Measurements from ENCODE around the gene LIN7A.

LIN7A gene

DNA sequence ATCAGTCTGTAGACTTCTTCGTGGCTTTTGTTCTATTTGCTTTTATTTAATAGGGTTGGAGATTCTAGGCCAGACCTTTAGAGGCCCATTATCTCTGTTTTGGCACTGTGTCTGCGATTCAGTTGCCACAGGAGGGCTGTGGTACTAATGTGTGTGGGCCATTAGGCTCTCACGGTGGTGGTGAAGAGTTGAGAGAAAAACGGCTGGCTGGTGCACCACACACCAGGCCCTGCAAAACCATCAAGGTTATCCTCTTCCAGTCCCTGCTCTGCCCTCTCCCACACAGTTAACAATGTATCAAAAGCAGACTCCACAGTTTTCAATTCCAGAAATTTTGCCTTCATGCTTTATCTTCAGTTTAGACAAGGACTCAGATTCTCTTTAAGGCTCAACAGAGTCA lies 123.3 kb downstream of the LIN7A start:
- no peaks in the 10 kb centered on the region for H3K4me1 ChIP-seq (ENCODE audit: insufficient read depth, low read length, severe bottlenecking)
- no peaks in the 10 kb centered on the region for H3K79me2 ChIP-seq (ENCODE audit: insufficient read depth, low read length)
- H4K20me1 ChIP-seq (ENCODE audit: insufficient read depth, low read length) = no peaks in the 10 kb centered on the region
- TF ChIP-seq, protein P1, sequence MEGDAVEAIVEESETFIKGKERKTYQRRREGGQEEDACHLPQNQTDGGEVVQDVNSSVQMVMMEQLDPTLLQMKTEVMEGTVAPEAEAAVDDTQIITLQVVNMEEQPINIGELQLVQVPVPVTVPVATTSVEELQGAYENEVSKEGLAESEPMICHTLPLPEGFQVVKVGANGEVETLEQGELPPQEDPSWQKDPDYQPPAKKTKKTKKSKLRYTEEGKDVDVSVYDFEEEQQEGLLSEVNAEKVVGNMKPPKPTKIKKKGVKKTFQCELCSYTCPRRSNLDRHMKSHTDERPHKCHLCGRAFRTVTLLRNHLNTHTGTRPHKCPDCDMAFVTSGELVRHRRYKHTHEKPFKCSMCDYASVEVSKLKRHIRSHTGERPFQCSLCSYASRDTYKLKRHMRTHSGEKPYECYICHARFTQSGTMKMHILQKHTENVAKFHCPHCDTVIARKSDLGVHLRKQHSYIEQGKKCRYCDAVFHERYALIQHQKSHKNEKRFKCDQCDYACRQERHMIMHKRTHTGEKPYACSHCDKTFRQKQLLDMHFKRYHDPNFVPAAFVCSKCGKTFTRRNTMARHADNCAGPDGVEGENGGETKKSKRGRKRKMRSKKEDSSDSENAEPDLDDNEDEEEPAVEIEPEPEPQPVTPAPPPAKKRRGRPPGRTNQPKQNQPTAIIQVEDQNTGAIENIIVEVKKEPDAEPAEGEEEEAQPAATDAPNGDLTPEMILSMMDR (IDR thresholded peaks at IDR 0.05; ENCODE audit: low read length) = no peak
- TF ChIP-seq EZH2 (IDR thresholded peaks at IDR 0.05; ENCODE audit: borderline replicate concordance, low read length) = no peak
- H3K9me3 ChIP-seq (ENCODE audit: low read length) = no peaks in the 10 kb centered on the region
- H3K9ac ChIP-seq (ENCODE audit: low read length) = no peak overlapping the region
- no peaks in the 10 kb centered on the region for H3K9me2 ChIP-seq (ENCODE audit: low read depth, low read length)
- no peak overlapping the region for H2AFZ ChIP-seq (ENCODE audit: low read length)
- H3K27me3 ChIP-seq (ENCODE audit: insufficient read depth, low read length) = no peaks in the 10 kb centered on the region
- H3K36me3 ChIP-seq (ENCODE audit: insufficient read depth, low read length) = no peaks in the 10 kb centered on the region
- no peak overlapping the region for H3K4me2 ChIP-seq (ENCODE audit: low read length)
- no peak overlapping the region for H3K4me3 ChIP-seq (ENCODE audit: low read depth, low read length, poor library complexity, severe bottlenecking)
- no peak overlapping the region for H3K27ac ChIP-seq (ENCODE audit: low read depth, low read length, poor library complexity, severe bottlenecking)
- H3F3A ChIP-seq (ENCODE audit: insufficient read depth, low read length) = no peaks in the 10 kb centered on the region

DNA sequence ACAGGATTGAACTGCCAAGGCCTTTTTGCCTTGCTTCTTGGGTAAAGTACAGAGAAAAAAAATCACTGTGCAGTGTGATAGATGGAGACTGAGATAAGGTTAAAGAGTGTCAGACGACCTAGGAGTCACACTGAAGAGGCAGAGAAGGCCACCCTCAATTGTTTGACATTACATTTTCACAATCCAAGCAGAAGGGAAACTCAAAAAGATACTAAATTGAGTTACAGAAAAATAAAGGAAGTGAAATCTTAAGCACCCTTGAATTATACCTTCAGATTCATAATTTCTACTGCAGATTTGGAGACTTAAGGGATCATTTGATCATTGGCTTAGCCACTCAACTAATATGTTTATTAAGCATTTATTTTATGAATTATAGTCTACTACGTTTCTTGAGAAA lies 123.9 kb downstream of the LIN7A start:
- Histone ChIP-seq H3K9ac (ENCODE audit: low read length) (no peak overlapping the region), H4K20me1 (ENCODE audit: insufficient read depth, low read length) (no peaks in the 10 kb centered on the region), H3K4me3 (ENCODE audit: low read depth, low read length, poor library complexity, severe bottlenecking) (no peak overlapping the region), H3K4me1 (ENCODE audit: insufficient read depth, low read length, severe bottlenecking) (no peaks in the 10 kb centered on the region), H3K9me3 (ENCODE audit: low read length) (no peaks in the 10 kb centered on the region), H3K9me2 (ENCODE audit: low read depth, low read length) (no peaks in the 10 kb centered on the region), H3K27me3 (ENCODE audit: insufficient read depth, low read length) (no peaks in the 10 kb centered on the region), H3K79me2 (ENCODE audit: insufficient read depth, low read length) (no peaks in the 10 kb centered on the region), H3K4me2 (ENCODE audit: low read length) (no peak overlapping the region), H3K27ac (ENCODE audit: low read depth, low read length, poor library complexity, severe bottlenecking) (no peak overlapping the region), H2AFZ (ENCODE audit: low read length) (no peak overlapping the region), H3K36me3 (ENCODE audit: insufficient read depth, low read length) (no peaks in the 10 kb centered on the region), H3F3A (ENCODE audit: insufficient read depth, low read length) (no peaks in the 10 kb centered on the region)
- TF ChIP-seq, protein P1 (IDR thresholded peaks at IDR 0.05; ENCODE audit: low read length) = no peak
- no peak for TF ChIP-seq EZH2 (IDR thresholded peaks at IDR 0.05; ENCODE audit: borderline replicate concordance, low read length)

DNA sequence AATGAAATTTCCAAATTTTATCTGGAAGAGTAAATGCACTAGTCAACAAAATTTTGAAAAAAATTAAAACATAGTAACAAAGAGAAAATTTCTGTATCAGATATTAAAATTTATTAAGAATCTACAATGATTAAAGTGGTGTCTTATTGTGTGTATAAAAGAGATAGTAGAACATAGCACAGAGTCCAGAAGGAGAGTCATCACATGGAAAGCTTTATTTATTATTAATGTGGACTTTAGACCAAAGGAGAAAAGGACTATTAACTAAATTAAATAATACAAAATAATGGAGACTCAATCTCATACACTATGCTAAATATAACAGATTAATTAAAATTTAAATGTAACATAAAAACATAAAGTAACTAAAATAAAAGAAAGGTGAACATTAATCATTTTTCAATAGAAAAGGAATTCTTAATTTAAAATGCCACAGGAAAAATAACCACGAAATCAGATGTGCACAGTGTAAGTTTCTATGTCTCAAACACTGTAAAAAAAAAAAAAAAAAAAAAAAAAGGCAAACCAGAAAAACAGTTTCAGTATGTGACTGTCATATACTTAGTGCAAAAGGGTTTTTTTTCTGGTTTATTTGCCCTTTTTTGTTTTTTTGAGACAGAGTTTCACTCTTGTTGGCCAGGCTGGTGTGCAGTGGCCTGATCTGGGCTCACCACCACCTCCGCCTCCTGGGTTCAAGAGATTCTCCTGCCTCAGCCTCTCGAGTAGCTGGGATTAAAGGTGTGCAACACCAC lies 125.6 kb downstream of the LIN7A start:
- H3K4me3 ChIP-seq (ENCODE audit: low read depth, low read length, poor library complexity, severe bottlenecking) = no peak overlapping the region
- H3K27me3 ChIP-seq (ENCODE audit: insufficient read depth, low read length) = no peaks in the 10 kb centered on the region
- H3K9me3 ChIP-seq (ENCODE audit: low read length) = no peaks in the 10 kb centered on the region
- H3K4me1 ChIP-seq (ENCODE audit: insufficient read depth, low read length, severe bottlenecking) = no peaks in the 10 kb centered on the region
- no peaks in the 10 kb centered on the region for H3F3A ChIP-seq (ENCODE audit: insufficient read depth, low read length)
- no peak overlapping the region for H3K27ac ChIP-seq (ENCODE audit: low read depth, low read length, poor library complexity, severe bottlenecking)
- H3K36me3 ChIP-seq (ENCODE audit: insufficient read depth, low read length) = no peaks in the 10 kb centered on the region
- no peaks in the 10 kb centered on the region for H3K79me2 ChIP-seq (ENCODE audit: insufficient read depth, low read length)
- H3K9me2 ChIP-seq (ENCODE audit: low read depth, low read length) = no peaks in the 10 kb centered on the region
- no peaks in the 10 kb centered on the region for H4K20me1 ChIP-seq (ENCODE audit: insufficient read depth, low read length)
- no peak for TF ChIP-seq EZH2 (IDR thresholded peaks at IDR 0.05; ENCODE audit: borderline replicate concordance, low read length)
- TF ChIP-seq, protein P1 (IDR thresholded peaks at IDR 0.05; ENCODE audit: low read length) = no peak
- H3K4me2 ChIP-seq (ENCODE audit: low read length) = no peak overlapping the region
- no peak overlapping the region for H2AFZ ChIP-seq (ENCODE audit: low read length)
- no peak overlapping the region for H3K9ac ChIP-seq (ENCODE audit: low read length)

All from OCI-LY1 (cell line).